Effector memory CD8-positive, alpha-beta T cell (primary cell): ENCODE measurements around the gene MCUB.
"Not testable (repeated sequence)": the region's sequence is repeated elsewhere in the genome, so short reads cannot be mapped to it uniquely, and the experiment has no call there.

Experiments used
- ATAC-seq: fragments of 150-1000 bp; cut with Tn5 transposase; replicated peaks from 2 replicates; pipeline ENCODE4 v1.10.0; 2021; ENCODE audit warnings: mild to moderate bottlenecking, moderate library complexity
- DNase-seq, 3 experiments: peaks; one replicate each; pipeline ENCODE4 v3.0.0; 2021
- H3K27ac Mint-ChIP-seq, 2 donors: one replicate each; pipeline ENCODE4 v1.8.0; 2022; ENCODE audit warnings: mild to moderate bottlenecking in 2 of 2, mixed read lengths in 2 of 2, moderate library complexity in 2 of 2
- H3K27me3 Mint-ChIP-seq, 2 donors: one replicate each; pipeline ENCODE4 v1.8.0; 2022; ENCODE audit warnings: mixed read lengths in 2 of 2
- H3K36me3 Mint-ChIP-seq: one replicate; pipeline ENCODE4 v1.8.0; 2022; ENCODE audit warnings: mild to moderate bottlenecking, moderate library complexity, mixed read lengths; ENCODE audit not compliant: insufficient read depth
- H3K4me1 Mint-ChIP-seq, 2 donors: one replicate each; pipeline ENCODE4 v1.8.0; 2022; ENCODE audit warnings: low read depth in 2 of 2, mixed read lengths in 2 of 2
- H3K4me3 Mint-ChIP-seq, 2 donors: one replicate each; pipeline ENCODE4 v1.8.0; 2022; ENCODE audit warnings: mild to moderate bottlenecking in 2 of 2, mixed read lengths in 2 of 2, moderate library complexity in 2 of 2
- H3K9me3 Mint-ChIP-seq, 2 donors: one replicate each; pipeline ENCODE4 v1.8.0; 2022; ENCODE audit warnings: mixed read lengths in 2 of 2
- total RNA-seq, 9 experiments: gene quantifications; one replicate each; lab custom pipeline; 2026; lab: John Stamatoyannopoulos, UW

Gene MCUB, protein sequence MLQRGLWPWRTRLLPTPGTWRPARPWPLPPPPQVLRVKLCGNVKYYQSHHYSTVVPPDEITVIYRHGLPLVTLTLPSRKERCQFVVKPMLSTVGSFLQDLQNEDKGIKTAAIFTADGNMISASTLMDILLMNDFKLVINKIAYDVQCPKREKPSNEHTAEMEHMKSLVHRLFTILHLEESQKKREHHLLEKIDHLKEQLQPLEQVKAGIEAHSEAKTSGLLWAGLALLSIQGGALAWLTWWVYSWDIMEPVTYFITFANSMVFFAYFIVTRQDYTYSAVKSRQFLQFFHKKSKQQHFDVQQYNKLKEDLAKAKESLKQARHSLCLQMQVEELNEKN
- 46.1 to 161 (median 58.5) reads per million in 9 experiments for total RNA-seq

DNA sequence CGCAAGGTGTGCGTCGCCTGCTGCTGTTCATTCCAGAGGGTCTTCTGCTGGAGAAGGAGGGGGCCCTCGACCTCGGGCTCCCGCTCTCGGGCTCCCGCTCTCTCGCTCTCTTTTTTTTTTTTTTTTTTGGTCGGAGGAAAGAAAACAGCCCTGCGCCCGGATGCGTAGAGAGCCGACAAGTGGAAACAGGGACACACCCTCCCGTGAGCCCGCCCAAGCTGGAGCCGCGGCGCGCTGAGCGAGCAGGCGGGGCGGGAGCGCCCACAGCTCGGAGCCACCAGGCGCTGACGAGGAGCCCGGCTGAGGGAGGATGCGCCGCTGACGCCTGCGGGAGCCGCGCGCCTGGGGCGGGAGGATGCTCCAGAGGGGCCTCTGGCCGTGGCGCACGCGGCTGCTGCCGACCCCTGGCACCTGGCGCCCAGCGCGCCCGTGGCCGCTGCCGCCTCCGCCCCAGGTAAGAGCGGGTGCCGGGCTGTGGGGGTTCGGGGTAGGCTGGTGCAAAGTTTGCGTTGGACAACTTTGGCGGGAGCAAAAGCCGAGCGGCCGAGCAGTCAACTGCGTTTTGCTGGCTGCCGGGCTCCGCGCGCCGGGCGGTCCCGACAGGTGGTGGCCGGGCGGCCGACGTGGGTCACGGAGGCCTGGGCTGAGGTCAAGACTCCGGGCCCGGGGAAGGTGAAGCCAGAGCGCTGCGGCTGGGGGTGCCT lies at the start of gene MCUB:
Gene MCUB (plus strand): TSS at position 264 of the 704 bp plus-strand sequence. CDS start 92 bp downstream, at position 356.
- peak within 1 kb of the TSS; percentile 76 to 80 for H3K4me3 Mint-ChIP-seq
- H3K4me1 Mint-ChIP-seq: peaks cover 22 to 42% of the 10 kb centered on the region in 2 donors
- no peaks in the 10 kb centered on the region for H3K9me3 Mint-ChIP-seq
- no peaks in the 10 kb centered on the region for H3K27me3 Mint-ChIP-seq
- peak within 1 kb of the TSS; percentile 71 for H3K27ac Mint-ChIP-seq
- DNase-seq (peak; percentile 85 to 89 (median 86)), ATAC-seq (peak; percentile 92)
- peaks cover 25% of the 10 kb centered on the region for H3K36me3 Mint-ChIP-seq

DNA sequence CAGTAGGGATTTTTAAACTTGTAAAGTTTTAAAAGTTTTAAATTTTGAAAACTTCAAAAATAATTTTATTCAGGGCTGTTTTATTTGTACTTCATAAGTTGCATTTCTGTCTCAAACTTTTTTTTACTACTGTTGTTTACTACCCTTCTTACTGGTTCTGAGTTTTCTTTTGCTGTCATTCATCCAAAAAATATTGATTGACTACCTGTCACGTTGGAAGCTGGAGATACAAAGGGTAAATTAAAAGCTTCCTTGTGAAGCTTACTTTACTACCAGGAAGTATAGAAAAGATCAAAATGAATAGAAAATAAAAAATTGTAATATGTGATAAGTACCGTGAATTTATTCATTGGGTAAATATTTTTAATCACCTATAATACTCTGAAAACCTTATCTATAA lies 49.4 kb upstream of the MCUB start:
- Mint-ChIP-seq H3K4me3 (no peak overlapping the region), H3K9me3 (no peaks in the 10 kb centered on the region), H3K4me1 (peaks cover 0 to 3% of the 10 kb centered on the region in 2 donors), H3K27ac (no peak overlapping the region), H3K36me3 (peaks cover 82% of the 10 kb centered on the region), H3K27me3 (no peaks in the 10 kb centered on the region)
- ATAC-seq (no peak), DNase-seq (no peak)

- H3K27ac Mint-ChIP-seq: no peak overlapping the region
- peaks cover 0 to 3% of the 10 kb centered on the region in 2 donors for H3K4me1 Mint-ChIP-seq
- H3K9me3 Mint-ChIP-seq: no peaks in the 10 kb centered on the region
- H3K36me3 Mint-ChIP-seq: peaks cover 84% of the 10 kb centered on the region
- H3K4me3 Mint-ChIP-seq: no peak overlapping the region
- no peak for ATAC-seq
- no peaks in the 10 kb centered on the region for H3K27me3 Mint-ChIP-seq
- no peak for DNase-seq
Observed at GRCh38 chr4:109511414-109511813, 48.6 kb upstream of the MCUB start.

DNA sequence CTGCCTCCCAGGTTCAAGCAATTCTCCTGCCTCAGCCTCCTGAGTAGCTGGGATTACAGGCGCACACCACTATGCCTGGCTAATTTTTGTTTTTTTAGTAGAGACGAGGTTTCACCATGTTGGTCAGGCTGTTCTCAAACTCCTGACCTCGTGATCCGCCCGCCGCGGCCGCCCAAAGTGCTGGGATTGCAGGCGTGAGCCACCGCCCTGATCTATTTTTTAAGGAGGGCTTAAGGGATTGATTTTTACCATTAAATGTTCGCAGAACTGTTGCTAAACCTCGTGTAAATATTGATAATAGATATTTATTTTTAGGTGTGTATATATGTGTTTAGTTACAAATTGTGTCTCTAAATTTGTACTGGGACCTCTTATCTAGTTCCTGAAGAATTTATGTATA lies 46.7 kb upstream of the MCUB start:
- not testable (repeated sequence) for H3K27ac Mint-ChIP-seq, ATAC-seq, H3K4me1 Mint-ChIP-seq, DNase-seq, H3K4me3 Mint-ChIP-seq, H3K9me3 Mint-ChIP-seq, H3K27me3 Mint-ChIP-seq
- peaks cover 80% of the 10 kb centered on the region for H3K36me3 Mint-ChIP-seq

- Mint-ChIP-seq H3K27me3 (no peaks in the 10 kb centered on the region), H3K4me1 (no peaks in the 10 kb centered on the region), H3K36me3 (peaks cover 94% of the 10 kb centered on the region), H3K9me3 (no peaks in the 10 kb centered on the region), H3K4me3 (no peak overlapping the region), H3K27ac (no peak overlapping the region)
- ATAC-seq (no peak), DNase-seq (no peak)
Observed at GRCh38 chr4:109532182-109532581, 27.9 kb upstream of the MCUB start.

DNA sequence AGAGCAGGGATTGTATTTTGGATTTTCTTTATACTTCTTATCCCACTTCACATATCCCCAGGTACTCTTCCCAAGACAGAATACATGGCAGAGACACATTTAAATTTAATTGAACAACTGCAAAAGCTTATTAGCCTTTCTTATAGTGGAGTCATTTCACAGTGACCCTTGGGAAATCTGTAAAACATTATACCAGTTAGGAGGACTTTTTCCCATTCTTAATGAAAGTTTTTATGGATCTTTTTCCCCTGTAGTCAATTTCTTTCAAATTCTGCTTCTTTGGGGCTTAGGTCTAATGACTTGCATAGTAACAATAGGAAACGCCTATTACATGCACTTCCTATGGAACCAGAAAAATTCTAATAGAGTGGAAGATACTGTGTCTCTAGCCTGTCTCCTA lies 14.6 kb upstream of the MCUB start:
- peaks cover 11% of the 10 kb centered on the region for H3K36me3 Mint-ChIP-seq
- H3K27me3 Mint-ChIP-seq: no peaks in the 10 kb centered on the region
- H3K4me1 Mint-ChIP-seq: peaks cover 0 to 19% of the 10 kb centered on the region in 2 donors
- H3K27ac Mint-ChIP-seq: no peak overlapping the region
- no peak for ATAC-seq
- H3K4me3 Mint-ChIP-seq: no peak overlapping the region
- H3K9me3 Mint-ChIP-seq: no peaks in the 10 kb centered on the region
- no peak for DNase-seq

- H3K4me1 Mint-ChIP-seq: peaks cover 0 to 19% of the 10 kb centered on the region in 2 donors
- H3K4me3 Mint-ChIP-seq: no peak overlapping the region
- DNase-seq (no peak), ATAC-seq (no peak)
- H3K27ac Mint-ChIP-seq: no peak overlapping the region
- H3K36me3 Mint-ChIP-seq: peaks cover 8% of the 10 kb centered on the region
- no peaks in the 10 kb centered on the region for H3K9me3 Mint-ChIP-seq
- H3K27me3 Mint-ChIP-seq: no peaks in the 10 kb centered on the region
Observed at GRCh38 chr4:109547394-109547793, 12.7 kb upstream of the MCUB start.

DNA sequence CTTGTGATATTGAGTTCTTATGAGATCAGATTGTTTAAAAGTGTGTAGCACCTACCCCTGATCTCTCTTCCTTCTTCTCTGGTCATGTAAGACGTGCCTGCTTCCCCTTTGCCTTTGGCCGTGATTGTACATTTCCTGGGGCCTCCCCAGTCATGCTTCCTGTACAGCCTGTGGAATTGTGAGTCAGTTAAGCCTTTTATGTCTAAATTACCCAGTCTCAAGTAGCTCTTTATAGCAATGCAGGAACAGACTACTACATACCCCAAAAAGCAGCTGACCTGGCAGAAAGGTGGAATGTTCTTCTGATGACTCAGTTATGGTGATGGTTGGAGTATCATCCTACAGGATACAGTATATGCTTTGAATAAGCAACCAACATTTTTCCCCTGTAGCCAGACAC lies 11.4 kb upstream of the MCUB start:
- Mint-ChIP-seq H3K27me3 (no peaks in the 10 kb centered on the region), H3K4me3 (no peak overlapping the region), H3K27ac (peak overlapping the region; percentile 5 to 25), H3K36me3 (peaks cover 8% of the 10 kb centered on the region), H3K4me1 (peaks cover 0 to 12% of the 10 kb centered on the region in 2 donors), H3K9me3 (no peaks in the 10 kb centered on the region)
- ATAC-seq: peak; percentile 22
- DNase-seq: no peak

DNA sequence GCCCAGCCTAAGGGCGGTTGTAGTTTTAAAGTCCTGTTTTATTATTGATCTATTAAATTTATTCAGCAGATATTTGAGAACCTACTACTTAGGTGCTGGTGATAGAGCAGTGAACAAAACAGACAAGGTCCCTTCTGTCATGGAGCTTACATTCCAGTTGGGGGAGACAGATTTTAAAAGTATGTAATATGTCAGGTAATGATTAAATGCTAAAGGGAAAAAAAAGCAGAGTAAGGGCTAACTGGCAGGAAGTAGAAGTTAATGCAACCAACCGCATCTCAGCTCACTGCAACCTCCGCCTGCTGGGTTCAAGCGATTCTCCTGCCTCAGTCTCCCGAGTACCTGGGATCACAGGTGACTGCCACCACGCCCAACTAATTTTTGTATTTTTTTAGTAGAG lies 7.8 kb upstream of the MCUB start:
- Mint-ChIP-seq H3K4me1 (peaks cover 0 to 16% of the 10 kb centered on the region in 2 donors), H3K27me3 (no peaks in the 10 kb centered on the region), H3K36me3 (peaks cover 11% of the 10 kb centered on the region), H3K9me3 (no peaks in the 10 kb centered on the region), H3K27ac (no peak overlapping the region), H3K4me3 (no peak overlapping the region)
- DNase-seq (no peak), ATAC-seq (no peak)

DNA sequence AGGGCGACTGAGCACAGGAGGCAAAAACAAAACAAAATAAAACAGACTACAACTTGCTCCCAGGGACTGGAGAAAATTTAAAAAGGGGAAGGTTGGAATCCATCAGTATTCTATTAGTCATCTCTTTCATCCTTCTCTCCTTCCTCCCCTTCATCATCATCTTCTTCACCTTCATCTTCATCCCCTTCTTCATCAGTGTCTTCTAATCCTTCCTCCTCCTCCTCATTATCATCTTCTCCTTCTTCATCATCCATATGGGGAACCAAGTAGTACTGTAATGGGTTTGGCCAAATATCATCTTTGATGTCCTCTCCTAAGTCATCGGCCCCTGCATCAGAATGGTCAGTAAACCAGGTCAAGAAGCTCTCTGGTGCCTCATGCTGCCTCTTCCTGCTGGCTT lies 6.9 kb upstream of the MCUB start:
- H3K36me3 Mint-ChIP-seq: peaks cover 11% of the 10 kb centered on the region
- H3K4me3 Mint-ChIP-seq: no peak overlapping the region
- no peak for ATAC-seq
- DNase-seq: no peak
- H3K27me3 Mint-ChIP-seq: no peaks in the 10 kb centered on the region
- no peak overlapping the region for H3K27ac Mint-ChIP-seq
- H3K9me3 Mint-ChIP-seq: no peaks in the 10 kb centered on the region
- H3K4me1 Mint-ChIP-seq: peaks cover 0 to 16% of the 10 kb centered on the region in 2 donors

DNA sequence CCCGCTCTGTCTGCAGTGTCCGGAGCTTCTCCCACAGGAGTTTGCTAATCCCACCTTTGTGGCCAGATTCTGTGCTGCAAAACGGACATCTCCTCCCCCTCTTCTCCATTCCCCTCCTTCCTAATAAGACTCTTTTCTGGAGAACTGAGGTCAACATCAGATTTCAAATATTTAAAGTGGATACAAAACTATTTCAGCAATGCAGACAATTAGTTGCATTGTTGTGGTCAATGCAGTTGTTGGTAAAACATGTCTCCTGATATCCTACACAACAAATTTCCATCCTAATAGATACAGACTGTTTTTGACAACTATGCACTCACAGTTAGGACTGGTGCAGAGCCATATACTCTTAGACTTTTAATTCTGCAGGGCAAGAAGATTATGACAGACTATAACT lies 5.1 kb upstream of the MCUB start:
- H3K9me3 Mint-ChIP-seq: no peaks in the 10 kb centered on the region
- no peak overlapping the region for H3K4me3 Mint-ChIP-seq
- peaks cover 16% of the 10 kb centered on the region for H3K36me3 Mint-ChIP-seq
- no peaks in the 10 kb centered on the region for H3K27me3 Mint-ChIP-seq
- peak overlapping the region; percentile 13 to 84 for H3K27ac Mint-ChIP-seq
- peaks cover 1 to 7% of the 10 kb centered on the region in 2 donors for H3K4me1 Mint-ChIP-seq
- DNase-seq (no peak), ATAC-seq (no peak)

DNA sequence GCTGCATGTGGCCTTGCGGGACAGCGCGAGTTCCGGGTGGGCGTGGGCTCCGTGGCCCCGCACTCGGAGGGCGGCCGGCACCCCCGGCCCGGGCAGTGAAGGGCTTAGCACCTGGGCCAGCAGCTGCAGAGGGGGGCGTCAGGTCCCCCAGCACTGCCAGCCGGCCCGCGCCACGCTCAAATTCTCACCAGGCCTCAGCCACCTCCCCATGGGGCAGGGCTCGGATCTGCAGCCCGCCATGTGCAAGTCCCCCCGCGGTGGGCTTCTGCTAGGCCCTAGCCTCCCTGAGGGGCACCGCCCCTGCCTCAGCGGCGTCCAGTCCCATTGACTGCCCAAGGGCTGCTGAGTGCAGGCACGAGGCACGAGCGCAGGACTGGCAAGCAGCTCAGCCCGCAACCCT lies 2.6 kb upstream of the MCUB start:
- H3K9me3 Mint-ChIP-seq: no peaks in the 10 kb centered on the region
- peaks cover 10 to 15% of the 10 kb centered on the region in 2 donors for H3K4me1 Mint-ChIP-seq
- ATAC-seq: no peak
- H3K4me3 Mint-ChIP-seq: no peak overlapping the region
- H3K27me3 Mint-ChIP-seq: no peaks in the 10 kb centered on the region
- no peak for DNase-seq
- no peak overlapping the region for H3K27ac Mint-ChIP-seq
- H3K36me3 Mint-ChIP-seq: peaks cover 24% of the 10 kb centered on the region

GRCh38 chr4:109558095-109558494 lies 2.0 kb upstream of the MCUB start:
- Mint-ChIP-seq H3K36me3 (peaks cover 24% of the 10 kb centered on the region), H3K4me3 (peak overlapping the region in 1 of 2 donors; percentile 29), H3K27ac (peak overlapping the region in 1 of 2 donors; percentile 71), H3K4me1 (peaks cover 15 to 22% of the 10 kb centered on the region in 2 donors)
- H3K9me3 Mint-ChIP-seq, H3K27me3 Mint-ChIP-seq, ATAC-seq, DNase-seq: not testable (repeated sequence)

GRCh38 chr4:109559625-109559982 lies 442 bp upstream of the MCUB start:
- peaks cover 27% of the 10 kb centered on the region for H3K36me3 Mint-ChIP-seq
- peaks cover 20 to 37% of the 10 kb centered on the region in 2 donors for H3K4me1 Mint-ChIP-seq
- ATAC-seq (peak; percentile 35), DNase-seq (peak in 1 of 3 experiments; percentile 32)
- H3K27ac Mint-ChIP-seq: peak overlapping the region; percentile 71
- no peaks in the 10 kb centered on the region for H3K27me3 Mint-ChIP-seq
- peak overlapping the region; percentile 76 to 80 for H3K4me3 Mint-ChIP-seq
- H3K9me3 Mint-ChIP-seq: no peaks in the 10 kb centered on the region
